ENCODE measurements around the gene RENBP. TPM values are rescaled to one million over a fixed set of nuclear protein-coding genes. Genes with fewer than 3 reads are reported as not detected.

The RENBP gene
- total and polyA plus RNA-seq, 9 of the 15 experiments (the other 6 are each of a cell fraction or from before 2014, with no cell fraction given) = 0.07 to 14.8 (median 10.6) TPM; not detected in 1

- TF ChIP-seq CBX1 (IDR thresholded peaks at IDR 0.05; ENCODE audit: low read depth) = no peak; the same call in 1 of the 2 replicates
- TF ChIP-seq LEF1 (IDR thresholded peaks at IDR 0.05) = no peak
- TF ChIP-seq E4F1 (CRISPR knock-in tag; IDR thresholded peaks at IDR 0.05; ENCODE audit: borderline replicate concordance) = no peak
- no peak for TF ChIP-seq HNRNPH1 (optimal IDR thresholded peaks at IDR 0.05; ENCODE audit: low read depth, low read length)
- TF ChIP-seq THAP12 (CRISPR knock-in tag; IDR thresholded peaks at IDR 0.05) = no peak; the same call in 1 of the 2 replicates
- no peak for TF ChIP-seq CUX1 (CRISPR knock-in tag; IDR thresholded peaks at IDR 0.05)
- TF ChIP-seq, protein P1, sequence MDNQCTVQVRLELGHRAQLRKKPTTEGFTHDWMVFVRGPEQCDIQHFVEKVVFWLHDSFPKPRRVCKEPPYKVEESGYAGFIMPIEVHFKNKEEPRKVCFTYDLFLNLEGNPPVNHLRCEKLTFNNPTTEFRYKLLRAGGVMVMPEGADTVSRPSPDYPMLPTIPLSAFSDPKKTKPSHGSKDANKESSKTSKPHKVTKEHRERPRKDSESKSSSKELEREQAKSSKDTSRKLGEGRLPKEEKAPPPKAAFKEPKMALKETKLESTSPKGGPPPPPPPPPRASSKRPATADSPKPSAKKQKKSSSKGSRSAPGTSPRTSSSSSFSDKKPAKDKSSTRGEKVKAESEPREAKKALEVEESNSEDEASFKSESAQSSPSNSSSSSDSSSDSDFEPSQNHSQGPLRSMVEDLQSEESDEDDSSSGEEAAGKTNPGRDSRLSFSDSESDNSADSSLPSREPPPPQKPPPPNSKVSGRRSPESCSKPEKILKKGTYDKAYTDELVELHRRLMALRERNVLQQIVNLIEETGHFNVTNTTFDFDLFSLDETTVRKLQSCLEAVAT (IDR thresholded peaks at IDR 0.05) = peak in 1 of 2 experiments; percentile 56; a peak in 1 of 4 replicates
- no peak for TF ChIP-seq MTA1 (IDR thresholded peaks at IDR 0.05; ENCODE audit: borderline replicate concordance)
- TF ChIP-seq RBM22 (IDR thresholded peaks at IDR 0.05; ENCODE audit: low read depth, low read length, poor library complexity, severe bottlenecking) = no peak
- no peak for TF ChIP-seq PYGO2 (tag; IDR thresholded peaks at IDR 0.05)
- no peak for TF ChIP-seq ZNF347 (CRISPR knock-in tag; IDR thresholded peaks at IDR 0.05; ENCODE audit: low read depth)
- no peak for TF ChIP-seq NR3C1 (CRISPR knock-in tag; IDR thresholded peaks at IDR 0.05)
Measured at GRCh38 chrX:153927922-153928760, 16.3 kb downstream of the RENBP start (continued).
